ENCODE measurements around the gene PDE4D. TPM values are rescaled to one million over a fixed set of nuclear protein-coding genes. Genes with fewer than 3 reads are reported as not detected.

PDE4D gene
- total RNA-seq, 1 donor from 2014 or later: 85.8 TPM

GRCh38 chr5:59231221-59231931 lies 662.1 kb downstream of the PDE4D start:
- no peaks in the 10 kb centered on the region for H3K36me3 ChIP-seq
- no peak overlapping the region for H3K27ac ChIP-seq
- H3K4me3 ChIP-seq: no peak overlapping the region
- no peaks in the 10 kb centered on the region for H3K27me3 ChIP-seq
- TF ChIP-seq CTCF (IDR thresholded peaks at IDR 0.05): no peak
- no peaks in the 10 kb centered on the region for H3K4me1 ChIP-seq
- intact Hi-C loops (cut with DNase I): no loop called here
- H3K9me3 ChIP-seq: no peaks in the 10 kb centered on the region
- DNase-seq (no peak), ATAC-seq (no peak)

GRCh38 chr5:59222687-59223511 lies 670.6 kb downstream of the PDE4D start:
- Histone ChIP-seq H3K4me1 (no peaks in the 10 kb centered on the region), H3K27ac (no peak overlapping the region), H3K27me3 (no peaks in the 10 kb centered on the region), H3K9me3 (no peaks in the 10 kb centered on the region), H3K36me3 (no peaks in the 10 kb centered on the region), H3K4me3 (no peak overlapping the region)
- ATAC-seq (no peak), DNase-seq (no peak)
- no peak for TF ChIP-seq CTCF (IDR thresholded peaks at IDR 0.05)
- intact Hi-C loops (cut with DNase I): no loop called here

- Histone ChIP-seq H3K36me3 (no peaks in the 10 kb centered on the region), H3K4me3 (no peak overlapping the region), H3K27me3 (no peaks in the 10 kb centered on the region), H3K9me3 (no peaks in the 10 kb centered on the region), H3K27ac (no peak overlapping the region), H3K4me1 (no peaks in the 10 kb centered on the region)
- DNase-seq: no peak
- intact Hi-C loops (cut with DNase I): no loop called here
- no peak for TF ChIP-seq CTCF (IDR thresholded peaks at IDR 0.05)
- ATAC-seq: no peak
Observed at GRCh38 chr5:59221769-59222168, 671.8 kb downstream of the PDE4D start.

GRCh38 chr5:59218424-59219045 lies 675.0 kb downstream of the PDE4D start:
- Histone ChIP-seq H3K27me3 (no peaks in the 10 kb centered on the region), H3K9me3 (no peaks in the 10 kb centered on the region), H3K27ac (no peak overlapping the region), H3K4me1 (no peaks in the 10 kb centered on the region), H3K4me3 (no peak overlapping the region), H3K36me3 (no peaks in the 10 kb centered on the region)
- TF ChIP-seq CTCF (IDR thresholded peaks at IDR 0.05): peak; percentile 48
- ATAC-seq (no peak), DNase-seq (no peak)
- intact Hi-C loops (cut with DNase I): no loop called here

GRCh38 chr5:59216841-59217240 lies 676.7 kb downstream of the PDE4D start:
- Histone ChIP-seq H3K27me3 (no peaks in the 10 kb centered on the region), H3K4me1 (no peaks in the 10 kb centered on the region), H3K9me3 (no peaks in the 10 kb centered on the region), H3K4me3 (no peak overlapping the region), H3K36me3 (no peaks in the 10 kb centered on the region), H3K27ac (no peak overlapping the region)
- intact Hi-C loops (cut with DNase I): no loop called here
- no peak for DNase-seq
- ATAC-seq: peak; percentile 66
- TF ChIP-seq CTCF (IDR thresholded peaks at IDR 0.05): no peak

Data from upper lobe of right lung (tissue), 1 donor.